DOHH2 (cell line): ENCODE results near the gene STUB1.
"Not testable (repeated sequence)": the region's sequence is repeated elsewhere in the genome, so short reads cannot be mapped to it uniquely, and the experiment has no call there.

Source experiments
- H3F3A ChIP-seq: fragments of 200-600 bp; sonication (generic), shearing (Covaris generic); 2 replicates; pipeline ENCODE4 v1.6.0; 2016; ENCODE audit warnings: antibody characterized with exemption, mild to moderate bottlenecking; ENCODE audit not compliant: control insufficient read depth, insufficient read depth
- H3K27ac ChIP-seq: fragments of 200-600 bp; sonication (generic); 2 replicates; pipeline ENCODE4 v1.5.1; 2014; ENCODE audit warnings: low read depth, mild to moderate bottlenecking, low read length, moderate library complexity
- H3K27me3 ChIP-seq: fragments of 200-600 bp; sonication (generic); 2 replicates; pipeline ENCODE4 v1.6.1; 2014; ENCODE audit warnings: mild to moderate bottlenecking, low read length, mixed read lengths; ENCODE audit not compliant: control insufficient read depth
- H3K36me3 ChIP-seq: fragments of 200-600 bp; sonication (generic); 2 replicates; pipeline ENCODE4 v1.6.1; 2014; ENCODE audit warnings: mild to moderate bottlenecking, low read length, moderate library complexity, mixed read lengths; ENCODE audit not compliant: control insufficient read depth
- H3K4me1 ChIP-seq: fragments of 200-600 bp; sonication (generic); 2 replicates; pipeline ENCODE4 v1.6.1; 2014; ENCODE audit warnings: mild to moderate bottlenecking, low read length, mixed read lengths; ENCODE audit not compliant: control insufficient read depth
- H3K4me2 ChIP-seq: fragments of 200-600 bp; sonication (generic); 2 replicates; pipeline ENCODE4 v1.6.0; 2014; ENCODE audit warnings: mild to moderate bottlenecking, low read length, moderate library complexity
- H3K4me3 ChIP-seq: fragments of 200-600 bp; sonication (generic); 2 replicates; pipeline ENCODE4 v1.5.1; 2014; ENCODE audit warnings: mild to moderate bottlenecking, low read length, mixed read lengths
- H3K79me2 ChIP-seq: fragments of 200-600 bp; sonication (generic); 2 replicates; pipeline ENCODE4 v1.6.1; 2014; ENCODE audit warnings: mild to moderate bottlenecking, low read length, mixed read lengths; ENCODE audit not compliant: control insufficient read depth
- H3K9me2 ChIP-seq: fragments of 200-600 bp; sonication (generic); replicated peaks from 2 replicates; pipeline ENCODE4 v1.6.1; 2014; ENCODE audit warnings: mild to moderate bottlenecking, low read length, mixed read lengths; ENCODE audit not compliant: control insufficient read depth
- H3K9me3 ChIP-seq: fragments of 200-600 bp; sonication (generic); 2 replicates; pipeline ENCODE4 v1.6.1; 2014; ENCODE audit warnings: antibody characterized with exemption, low read length, mixed read lengths; ENCODE audit not compliant: control insufficient read depth, insufficient read depth
- H4K20me1 ChIP-seq: fragments of 200-600 bp; sonication (generic); 2 replicates; pipeline ENCODE4 v1.6.0; 2014; ENCODE audit warnings: low read depth, mild to moderate bottlenecking, antibody characterized with exemption, low read length, moderate library complexity; ENCODE audit not compliant: control insufficient read depth, insufficient read depth
- CTCF ChIP-seq: fragments of 200-600 bp; sonication (generic); IDR thresholded peaks from one replicate; pipeline ENCODE4 v1.5.1; 2014; ENCODE audit warnings: antibody characterized with exemption, mild to moderate bottlenecking, low read depth, low read length; ENCODE audit not compliant: poor library complexity, severe bottlenecking
- EZH2phosphoT487 ChIP-seq: fragments of 200-600 bp; sonication (generic); IDR thresholded peaks from 2 replicates; pipeline ENCODE4 v1.6.1; 2017; ENCODE audit warnings: borderline replicate concordance, mild to moderate bottlenecking, antibody characterized with exemption, low read length, moderate library complexity, mixed read lengths

STUB1 gene

GRCh38 chr16:711548-712320 is 31.5 kb downstream of the STUB1 start:
- no peak overlapping the region for H3K4me2 ChIP-seq
- H3K4me3 ChIP-seq = no peak overlapping the region
- no peak overlapping the region for H3K27ac ChIP-seq
- 0 out of 2 replicates have a peak, but pooled peaks cover 2% of the 10 kb centered on the region for H3K79me2 ChIP-seq
- no peaks in the 10 kb centered on the region for H3K9me2 ChIP-seq
- 0 out of 2 replicates have a peak, but pooled peaks cover 2% of the 10 kb centered on the region for H3F3A ChIP-seq
- H3K36me3 ChIP-seq = no peaks in the 10 kb centered on the region
- H3K4me1 ChIP-seq = peaks cover 24% of the 10 kb centered on the region
- no peaks in the 10 kb centered on the region for H3K9me3 ChIP-seq
- peaks cover 8% of the 10 kb centered on the region; the same call in 1 of the 2 replicates for H4K20me1 ChIP-seq
- TF ChIP-seq EZH2phosphoT487 (no peak), CTCF (peak; percentile 85)
- H3K27me3 ChIP-seq = peaks cover 46% of the 10 kb centered on the region

- not testable (repeated sequence) for H3F3A ChIP-seq
- H3K4me1 ChIP-seq = peaks cover 24% of the 10 kb centered on the region
Measured at GRCh38 chr16:712740-713250, 32.6 kb downstream of the STUB1 start.

GRCh38 chr16:714079-714478 is 33.9 kb downstream of the STUB1 start:
- no peak overlapping the region; the same call in 1 of the 2 replicates for H3K4me3 ChIP-seq
- TF ChIP-seq EZH2phosphoT487 (no peak), CTCF (no peak)
- no peaks in the 10 kb centered on the region for H3K9me3 ChIP-seq
- 0 out of 2 replicates have a peak, but pooled peaks cover 2% of the 10 kb centered on the region for H3F3A ChIP-seq
- no peaks in the 10 kb centered on the region for H3K36me3 ChIP-seq
- peaks cover 36% of the 10 kb centered on the region for H3K27me3 ChIP-seq
- no peaks in the 10 kb centered on the region for H3K9me2 ChIP-seq
- H3K4me2 ChIP-seq = no peak overlapping the region
- 0 out of 2 replicates have a peak, but pooled peaks cover 2% of the 10 kb centered on the region for H3K79me2 ChIP-seq
- H3K4me1 ChIP-seq = peaks cover 28% of the 10 kb centered on the region
- no peak overlapping the region for H3K27ac ChIP-seq
- peaks cover 8% of the 10 kb centered on the region; the same call in 1 of the 2 replicates for H4K20me1 ChIP-seq

More at GRCh38 chr16:712740-713250, 32.6 kb downstream of the STUB1 start:
- not testable (repeated sequence) for H3K4me2 ChIP-seq, H3K4me3 ChIP-seq, H3K36me3 ChIP-seq, H4K20me1 ChIP-seq, H3K79me2 ChIP-seq, H3K27ac ChIP-seq, H3K9me3 ChIP-seq, H3K9me2 ChIP-seq
- H3K27me3 ChIP-seq = peaks cover 40% of the 10 kb centered on the region
- TF ChIP-seq CTCF = peak; percentile 50
